ENCODE data around the gene BTLA. TPM values are rescaled to one million over a fixed set of nuclear protein-coding genes. Genes with fewer than 3 reads are reported as not detected.
A peak's percentile ranks its signal among the peaks of the same experiment; 100 is the strongest.
"Not testable (repeated sequence)": the region's sequence is repeated elsewhere in the genome, so short reads cannot be mapped to it uniquely, and the experiment has no call there.

BTLA gene
- not detected in 2 replicates for total RNA-seq
- long read RNA-seq, result 0 reads

DNA sequence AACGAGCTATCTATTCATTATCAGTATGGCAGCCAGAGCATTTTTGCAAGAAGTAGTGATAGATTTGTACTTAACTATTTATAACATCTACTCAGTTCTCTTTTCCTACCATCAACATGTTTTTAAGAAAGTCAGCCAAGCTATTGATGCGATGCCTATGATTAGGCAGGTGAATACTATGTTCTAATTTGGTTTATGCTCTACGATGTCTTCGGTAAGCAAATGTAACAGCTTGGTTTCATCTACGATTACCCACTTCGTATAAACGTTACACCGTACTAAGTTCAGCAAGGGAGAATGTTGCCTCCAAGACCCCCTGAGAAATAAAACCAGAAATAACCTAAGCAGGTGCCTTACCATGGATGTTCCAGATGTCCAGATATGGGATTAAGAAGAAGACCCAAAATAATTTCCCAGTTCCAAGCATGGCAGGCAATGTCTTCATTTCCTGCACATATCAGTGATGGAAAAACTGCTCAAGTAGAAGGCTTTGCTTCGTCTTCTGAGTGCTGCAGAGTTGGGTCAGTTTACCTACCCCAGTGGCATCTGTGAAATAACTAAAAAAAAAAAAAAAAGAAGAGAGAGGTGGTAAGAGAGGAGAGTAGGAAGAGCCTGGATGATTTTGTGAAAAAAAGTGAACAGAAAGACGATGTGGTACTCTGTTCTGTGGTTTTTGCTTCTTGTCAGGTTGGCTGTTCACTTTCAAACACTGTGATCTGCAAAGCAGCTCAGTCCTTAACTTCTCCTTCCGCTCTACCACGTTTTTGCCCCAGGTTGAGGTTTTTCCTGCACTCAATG, at the start of gene BTLA:
Gene BTLA (minus strand): TSS at position 559 of the 798 bp plus-strand sequence. CDS start 114 bp downstream, at position 445.
- no peak within 1 kb of the TSS for H3K4me3 Mint-ChIP-seq
- H3K36me3 Mint-ChIP-seq (ENCODE audit: low read depth), result peaks cover 4% of the 10 kb centered on the region
- peaks cover 40% of the 10 kb centered on the region for H3K4me1 Mint-ChIP-seq
- no peak for DNase-seq (ENCODE audit: low read depth, low spot score)
- H3K27ac Mint-ChIP-seq (ENCODE audit: unreplicated experiment), result no peak within 1 kb of the TSS
- peaks cover 16% of the 10 kb centered on the region for H3K9me3 Mint-ChIP-seq
- no peaks in the 10 kb centered on the region for H3K27me3 Mint-ChIP-seq (ENCODE audit: low read depth)
- TF ChIP-seq, protein P1, sequence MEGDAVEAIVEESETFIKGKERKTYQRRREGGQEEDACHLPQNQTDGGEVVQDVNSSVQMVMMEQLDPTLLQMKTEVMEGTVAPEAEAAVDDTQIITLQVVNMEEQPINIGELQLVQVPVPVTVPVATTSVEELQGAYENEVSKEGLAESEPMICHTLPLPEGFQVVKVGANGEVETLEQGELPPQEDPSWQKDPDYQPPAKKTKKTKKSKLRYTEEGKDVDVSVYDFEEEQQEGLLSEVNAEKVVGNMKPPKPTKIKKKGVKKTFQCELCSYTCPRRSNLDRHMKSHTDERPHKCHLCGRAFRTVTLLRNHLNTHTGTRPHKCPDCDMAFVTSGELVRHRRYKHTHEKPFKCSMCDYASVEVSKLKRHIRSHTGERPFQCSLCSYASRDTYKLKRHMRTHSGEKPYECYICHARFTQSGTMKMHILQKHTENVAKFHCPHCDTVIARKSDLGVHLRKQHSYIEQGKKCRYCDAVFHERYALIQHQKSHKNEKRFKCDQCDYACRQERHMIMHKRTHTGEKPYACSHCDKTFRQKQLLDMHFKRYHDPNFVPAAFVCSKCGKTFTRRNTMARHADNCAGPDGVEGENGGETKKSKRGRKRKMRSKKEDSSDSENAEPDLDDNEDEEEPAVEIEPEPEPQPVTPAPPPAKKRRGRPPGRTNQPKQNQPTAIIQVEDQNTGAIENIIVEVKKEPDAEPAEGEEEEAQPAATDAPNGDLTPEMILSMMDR (conservative IDR thresholded peaks at IDR 0.05), result no peak

DNA sequence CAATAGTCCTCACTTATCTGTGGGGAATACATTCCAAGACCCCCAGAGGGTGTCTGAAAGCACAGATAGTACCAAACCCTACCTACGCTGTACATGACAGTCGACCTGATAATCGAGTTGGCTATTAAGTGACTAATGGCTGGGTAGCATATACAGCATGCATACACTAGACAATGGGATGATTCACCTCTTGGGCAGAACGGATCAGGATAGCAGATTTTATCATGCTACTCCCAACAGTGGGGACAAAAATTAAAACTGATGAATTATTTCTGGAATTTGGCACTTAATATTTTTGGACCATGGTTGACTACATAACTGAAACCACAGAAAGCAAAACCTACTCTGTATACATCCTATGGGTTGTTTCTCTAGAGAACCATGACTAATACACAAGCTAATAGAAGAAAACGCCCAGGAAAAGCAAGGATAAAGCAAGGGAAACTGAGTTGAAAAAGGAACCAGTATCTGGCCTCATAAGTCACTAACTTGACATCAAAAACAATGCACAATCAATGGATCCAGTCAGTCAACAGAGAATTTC, 47.0 kb upstream of the BTLA start:
- Mint-ChIP-seq H3K4me3 (no peak overlapping the region), H3K4me1 (peaks cover 4% of the 10 kb centered on the region), H3K36me3 (ENCODE audit: low read depth) (peaks cover 13% of the 10 kb centered on the region), H3K27me3 (ENCODE audit: low read depth) (no peaks in the 10 kb centered on the region), H3K27ac (ENCODE audit: unreplicated experiment) (no peak overlapping the region), H3K9me3 (no peaks in the 10 kb centered on the region)
- TF ChIP-seq, protein P1 (conservative IDR thresholded peaks at IDR 0.05), result no peak
- DNase-seq (ENCODE audit: low read depth, low spot score), result no peak

DNA sequence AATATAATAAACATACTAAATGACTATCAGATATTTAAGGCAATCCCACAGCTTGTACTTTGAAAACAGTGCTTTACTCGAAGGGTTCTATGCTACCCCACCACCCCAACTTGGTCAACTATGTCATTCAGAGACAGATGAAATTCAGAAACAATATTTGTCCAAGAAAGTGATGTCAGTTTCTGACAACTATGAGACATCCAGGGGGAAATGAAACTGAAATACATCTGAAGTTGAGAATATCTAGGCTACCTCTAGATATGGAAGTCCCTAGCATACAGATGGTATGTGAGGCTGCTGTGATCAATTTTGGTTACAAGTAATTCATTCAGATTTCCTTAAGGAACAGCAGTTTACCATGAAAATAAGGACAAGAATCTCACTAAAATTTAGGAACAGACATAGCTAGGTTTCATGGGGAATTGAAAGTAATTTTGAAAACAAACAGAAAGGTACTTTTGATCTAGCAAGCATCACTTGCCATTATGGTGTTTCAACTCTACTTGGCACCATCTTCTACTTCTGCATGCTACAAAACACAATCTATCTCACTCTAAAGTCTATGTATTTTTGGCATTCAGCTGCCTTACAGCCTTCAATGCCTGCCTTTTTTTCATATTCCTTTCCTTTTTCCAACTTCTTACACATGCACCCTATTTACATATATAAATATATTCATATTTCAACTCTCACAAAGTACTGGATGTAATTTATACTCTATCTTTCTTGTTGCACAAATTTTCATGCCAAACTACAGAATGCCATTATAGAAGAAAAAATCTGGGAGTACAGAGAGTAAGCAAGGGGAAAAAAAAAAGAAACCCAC, 40.8 kb upstream of the BTLA start:
- Mint-ChIP-seq H3K27ac (ENCODE audit: unreplicated experiment) (no peak overlapping the region), H3K27me3 (ENCODE audit: low read depth) (no peaks in the 10 kb centered on the region), H3K4me1 (no peaks in the 10 kb centered on the region), H3K9me3 (no peaks in the 10 kb centered on the region), H3K4me3 (no peak overlapping the region), H3K36me3 (ENCODE audit: low read depth) (peaks cover 12% of the 10 kb centered on the region)
- no peak for DNase-seq (ENCODE audit: low read depth, low spot score)
- TF ChIP-seq, protein P1 (conservative IDR thresholded peaks at IDR 0.05), result no peak

DNA sequence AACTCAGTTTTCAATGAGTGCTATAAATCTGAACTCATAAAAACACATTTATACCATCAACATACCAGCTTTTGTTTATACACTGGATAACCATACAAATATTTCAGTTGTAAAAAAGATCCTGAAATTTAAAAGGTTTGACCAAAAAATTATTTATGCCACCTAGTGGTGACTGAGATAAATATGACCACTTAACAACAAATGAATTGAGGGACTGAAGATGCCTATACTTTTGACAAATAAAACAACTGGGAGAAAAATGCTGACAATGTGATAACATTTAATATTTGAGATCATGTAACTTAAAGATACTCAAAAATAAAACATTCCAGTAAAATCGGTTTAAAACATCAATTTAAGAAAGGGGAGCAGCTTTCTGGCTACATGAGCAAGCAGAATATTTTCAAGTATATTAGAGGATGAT, 32.1 kb upstream of the BTLA start:
- no peaks in the 10 kb centered on the region for H3K9me3 Mint-ChIP-seq

DNA sequence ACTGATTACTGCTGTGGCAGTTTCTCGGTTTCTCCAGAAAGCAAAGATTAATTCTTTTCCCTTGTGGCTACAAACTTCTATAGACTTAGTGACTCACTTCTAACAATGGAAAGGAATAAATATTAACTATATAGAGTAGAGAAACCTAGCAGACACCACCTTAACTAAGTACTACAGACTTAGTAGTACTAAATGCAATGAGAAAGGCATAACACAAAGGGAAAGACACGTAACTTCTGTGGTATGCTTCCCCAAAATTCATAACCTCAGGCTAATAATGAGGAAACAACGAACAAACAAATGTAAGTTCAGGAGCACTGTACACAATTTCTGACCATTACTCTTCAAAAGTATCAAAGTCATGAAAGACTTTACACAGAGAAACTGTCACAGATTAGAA, 31.3 kb upstream of the BTLA start:
- Mint-ChIP-seq H3K27me3 (ENCODE audit: low read depth) (no peaks in the 10 kb centered on the region), H3K27ac (ENCODE audit: unreplicated experiment) (no peak overlapping the region), H3K4me1 (no peaks in the 10 kb centered on the region), H3K4me3 (no peak overlapping the region), H3K9me3 (no peaks in the 10 kb centered on the region), H3K36me3 (ENCODE audit: low read depth) (peaks cover 14% of the 10 kb centered on the region)
- DNase-seq (ENCODE audit: low read depth, low spot score), result no peak
- TF ChIP-seq, protein P1 (conservative IDR thresholded peaks at IDR 0.05), result no peak

More for the DNA sequence above, 32.1 kb upstream of the BTLA start:
- peaks cover 14% of the 10 kb centered on the region for H3K36me3 Mint-ChIP-seq (ENCODE audit: low read depth)
- H3K27me3 Mint-ChIP-seq (ENCODE audit: low read depth), result no peaks in the 10 kb centered on the region
- no peak overlapping the region for H3K4me3 Mint-ChIP-seq
- TF ChIP-seq, protein P1 (conservative IDR thresholded peaks at IDR 0.05), result peak; percentile 80
- H3K27ac Mint-ChIP-seq (ENCODE audit: unreplicated experiment), result no peak overlapping the region
- DNase-seq (ENCODE audit: low read depth, low spot score), result no peak
- no peaks in the 10 kb centered on the region for H3K4me1 Mint-ChIP-seq

GRCh38 chr3:112524127-112524526, 24.9 kb upstream of the BTLA start:
- H3K4me1 Mint-ChIP-seq; DNase-seq (ENCODE audit: low read depth, low spot score); H3K9me3 Mint-ChIP-seq; H3K27me3 Mint-ChIP-seq (ENCODE audit: low read depth); H3K27ac Mint-ChIP-seq (ENCODE audit: unreplicated experiment); H3K4me3 Mint-ChIP-seq: not testable (repeated sequence)
- peaks cover 26% of the 10 kb centered on the region for H3K36me3 Mint-ChIP-seq (ENCODE audit: low read depth)

Data from neural crest cell (in vitro differentiated cells).